Ishikawa (cell line): ENCODE measurements around the gene NAT8.

Source experiments
- CREB1 ChIP-seq: IDR thresholded peaks from 2 replicates; pipeline ENCODE4 v1.6.1; 2012; ENCODE audit warnings: low read depth
- EP300 ChIP-seq: IDR thresholded peaks from 2 replicates; pipeline ENCODE4 v1.6.1; 2012; ENCODE audit warnings: borderline replicate concordance
- MAX ChIP-seq: IDR thresholded peaks from 2 replicates; pipeline ENCODE4 v1.6.1; 2012
- RAD21 ChIP-seq: IDR thresholded peaks from 2 replicates; pipeline ENCODE4 v1.6.1; 2012; ENCODE audit warnings: low read depth
- REST ChIP-seq: IDR thresholded peaks from 2 replicates; pipeline ENCODE4 v1.6.1; 2012; ENCODE audit warnings: low read depth, mild to moderate bottlenecking
- TAF1 ChIP-seq: IDR thresholded peaks from 2 replicates; pipeline ENCODE4 v1.6.1; 2012; ENCODE audit warnings: low read depth, mild to moderate bottlenecking

GRCh38 chr2:73614105-73614504 lies 28.1 kb downstream of the NAT8 start:
- TF ChIP-seq MAX = no peak
- TF ChIP-seq TAF1 = no peak
- no peak for TF ChIP-seq CREB1
- no peak for TF ChIP-seq REST
- no peak for TF ChIP-seq EP300
- TF ChIP-seq RAD21 = no peak
